ENCODE results near the gene GALNT2. TPM values are rescaled to one million over a fixed set of nuclear protein-coding genes. Genes with fewer than 3 reads are reported as not detected.

The GALNT2 gene
- total and polyA plus RNA-seq, 2 of the 13 experiments (the other 11 are each of a cell fraction or from before 2014, with no cell fraction given), result 39.3 to 39.6 TPM

DNA sequence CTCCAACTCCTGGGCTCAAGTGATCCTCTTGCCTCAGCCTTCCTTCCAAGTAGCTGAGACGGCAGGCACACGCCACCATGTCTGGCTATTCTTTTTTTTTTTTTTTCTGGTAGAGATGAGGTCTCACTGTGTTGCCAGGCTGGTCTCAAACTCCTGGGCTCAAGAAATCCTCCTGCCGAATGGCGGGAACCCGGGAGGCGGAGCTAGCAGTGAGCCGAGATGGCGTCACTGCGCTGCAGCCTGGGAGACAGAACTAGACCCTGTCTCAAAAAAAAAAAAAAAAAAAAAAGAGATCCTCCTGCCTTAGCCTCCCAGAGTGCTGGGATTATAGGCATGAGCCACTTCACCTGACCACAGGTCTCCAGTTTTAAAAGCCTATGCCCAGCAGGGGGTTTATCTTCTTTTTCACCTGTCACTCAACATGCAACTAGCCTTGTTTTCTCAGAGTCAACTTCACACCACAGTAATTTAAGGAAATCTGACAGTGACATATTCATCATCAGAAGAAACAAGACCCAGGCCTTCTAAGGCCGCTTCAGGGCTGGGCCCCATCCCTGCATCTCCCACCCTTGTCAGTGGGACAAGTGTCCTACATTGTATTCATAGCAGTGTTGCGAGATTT, 38.3 kb upstream of the GALNT2 start:
- H3K27me3 ChIP-seq (ENCODE audit: control insufficient read depth in 1 of 2, insufficient read depth in 2 of 2, low read length in 2 of 2), result peaks cover 1 to 7% of the 10 kb centered on the region in 2 experiments; a peak in 2 of 5 replicates
- in situ Hi-C loops (cut with HindIII; ENCODE audit: extremely low pct_ligation_motif_present, low pct_unique_long_range_greater_than_20kb), result no loop called here
- H3K4me2 ChIP-seq (ENCODE audit: low read depth, low read length), result no peak overlapping the region
- no peak overlapping the region for H3K27ac ChIP-seq (ENCODE audit: extremely low read length, insufficient read depth, low read length)
- H4K20me1 ChIP-seq (ENCODE audit: insufficient read depth, low read length), result no peaks in the 10 kb centered on the region
- WGBS (ENCODE audit: low lambda C conversion rate), result 84% methylated on average over 11 of the region's 11 CpGs
- H3K9me3 ChIP-seq (ENCODE audit: low read length), result no peaks in the 10 kb centered on the region
- TF ChIP-seq FIP1L1 (IDR thresholded peaks at IDR 0.05; ENCODE audit: borderline replicate concordance, insufficient read depth, low read depth, low read length) (no peak), ZNF879 (CRISPR knock-in tag; IDR thresholded peaks at IDR 0.05) (no peak), ZNF253 (CRISPR knock-in tag; IDR thresholded peaks at IDR 0.05; ENCODE audit: borderline replicate concordance) (no peak), ZBTB7A (CRISPR knock-in tag; IDR thresholded peaks at IDR 0.05) (no peak), NPAS2 (CRISPR knock-in tag; IDR thresholded peaks at IDR 0.05; ENCODE audit: borderline replicate concordance) (no peak), ZNF558 (CRISPR knock-in tag; IDR thresholded peaks at IDR 0.05; ENCODE audit: borderline replicate concordance) (no peak)
- TF ChIP-seq, protein P1, sequence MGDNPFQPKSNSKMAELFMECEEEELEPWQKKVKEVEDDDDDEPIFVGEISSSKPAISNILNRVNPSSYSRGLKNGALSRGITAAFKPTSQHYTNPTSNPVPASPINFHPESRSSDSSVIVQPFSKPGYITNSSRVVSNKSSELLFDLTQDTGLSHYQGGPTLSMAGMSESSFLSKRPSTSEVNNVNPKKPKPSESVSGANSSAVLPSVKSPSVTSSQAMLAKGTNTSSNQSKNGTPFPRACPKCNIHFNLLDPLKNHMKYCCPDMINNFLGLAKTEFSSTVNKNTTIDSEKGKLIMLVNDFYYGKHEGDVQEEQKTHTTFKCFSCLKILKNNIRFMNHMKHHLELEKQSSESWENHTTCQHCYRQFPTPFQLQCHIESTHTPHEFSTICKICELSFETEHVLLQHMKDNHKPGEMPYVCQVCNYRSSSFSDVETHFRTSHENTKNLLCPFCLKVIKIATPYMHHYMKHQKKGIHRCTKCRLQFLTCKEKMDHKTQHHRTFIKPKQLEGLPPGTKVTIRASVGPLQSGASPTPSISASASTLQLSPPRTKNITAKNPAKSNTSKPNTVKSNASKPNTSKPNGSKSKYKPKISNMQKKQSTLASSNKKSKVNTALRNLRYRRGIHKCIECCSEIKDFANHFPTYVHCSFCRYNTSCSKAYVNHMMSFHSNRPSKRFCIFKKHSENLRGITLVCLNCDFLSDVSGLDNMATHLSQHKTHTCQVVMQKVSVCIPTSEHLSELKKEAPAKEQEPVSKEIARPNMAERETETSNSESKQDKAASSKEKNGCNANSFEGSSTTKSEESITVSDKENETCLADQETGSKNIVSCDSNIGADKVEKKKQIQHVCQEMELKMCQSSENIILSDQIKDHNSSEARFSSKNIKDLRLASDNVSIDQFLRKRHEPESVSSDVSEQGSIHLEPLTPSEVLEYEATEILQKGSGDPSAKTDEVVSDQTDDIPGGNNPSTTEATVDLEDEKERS (CRISPR knock-in tag; IDR thresholded peaks at IDR 0.05), result no peak
- TF ChIP-seq, protein P2, sequence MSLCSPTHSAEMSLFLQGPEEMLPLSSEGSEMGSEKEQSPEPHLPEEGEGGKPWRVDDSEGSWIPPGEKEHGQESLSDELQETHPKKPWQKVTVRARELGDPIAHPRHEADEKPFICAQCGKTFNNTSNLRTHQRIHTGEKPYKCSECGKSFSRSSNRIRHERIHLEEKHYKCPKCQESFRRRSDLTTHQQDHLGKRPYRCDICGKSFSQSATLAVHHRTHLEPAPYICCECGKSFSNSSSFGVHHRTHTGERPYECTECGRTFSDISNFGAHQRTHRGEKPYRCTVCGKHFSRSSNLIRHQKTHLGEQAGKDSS (CRISPR knock-in tag; IDR thresholded peaks at IDR 0.05; ENCODE audit: borderline replicate concordance, low read depth), result no peak
- TF ChIP-seq, protein P3, sequence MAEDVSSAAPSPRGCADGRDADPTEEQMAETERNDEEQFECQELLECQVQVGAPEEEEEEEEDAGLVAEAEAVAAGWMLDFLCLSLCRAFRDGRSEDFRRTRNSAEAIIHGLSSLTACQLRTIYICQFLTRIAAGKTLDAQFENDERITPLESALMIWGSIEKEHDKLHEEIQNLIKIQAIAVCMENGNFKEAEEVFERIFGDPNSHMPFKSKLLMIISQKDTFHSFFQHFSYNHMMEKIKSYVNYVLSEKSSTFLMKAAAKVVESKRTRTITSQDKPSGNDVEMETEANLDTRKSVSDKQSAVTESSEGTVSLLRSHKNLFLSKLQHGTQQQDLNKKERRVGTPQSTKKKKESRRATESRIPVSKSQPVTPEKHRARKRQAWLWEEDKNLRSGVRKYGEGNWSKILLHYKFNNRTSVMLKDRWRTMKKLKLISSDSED (CRISPR knock-in tag; IDR thresholded peaks at IDR 0.05), result no peak
- TF ChIP-seq, protein P4, sequence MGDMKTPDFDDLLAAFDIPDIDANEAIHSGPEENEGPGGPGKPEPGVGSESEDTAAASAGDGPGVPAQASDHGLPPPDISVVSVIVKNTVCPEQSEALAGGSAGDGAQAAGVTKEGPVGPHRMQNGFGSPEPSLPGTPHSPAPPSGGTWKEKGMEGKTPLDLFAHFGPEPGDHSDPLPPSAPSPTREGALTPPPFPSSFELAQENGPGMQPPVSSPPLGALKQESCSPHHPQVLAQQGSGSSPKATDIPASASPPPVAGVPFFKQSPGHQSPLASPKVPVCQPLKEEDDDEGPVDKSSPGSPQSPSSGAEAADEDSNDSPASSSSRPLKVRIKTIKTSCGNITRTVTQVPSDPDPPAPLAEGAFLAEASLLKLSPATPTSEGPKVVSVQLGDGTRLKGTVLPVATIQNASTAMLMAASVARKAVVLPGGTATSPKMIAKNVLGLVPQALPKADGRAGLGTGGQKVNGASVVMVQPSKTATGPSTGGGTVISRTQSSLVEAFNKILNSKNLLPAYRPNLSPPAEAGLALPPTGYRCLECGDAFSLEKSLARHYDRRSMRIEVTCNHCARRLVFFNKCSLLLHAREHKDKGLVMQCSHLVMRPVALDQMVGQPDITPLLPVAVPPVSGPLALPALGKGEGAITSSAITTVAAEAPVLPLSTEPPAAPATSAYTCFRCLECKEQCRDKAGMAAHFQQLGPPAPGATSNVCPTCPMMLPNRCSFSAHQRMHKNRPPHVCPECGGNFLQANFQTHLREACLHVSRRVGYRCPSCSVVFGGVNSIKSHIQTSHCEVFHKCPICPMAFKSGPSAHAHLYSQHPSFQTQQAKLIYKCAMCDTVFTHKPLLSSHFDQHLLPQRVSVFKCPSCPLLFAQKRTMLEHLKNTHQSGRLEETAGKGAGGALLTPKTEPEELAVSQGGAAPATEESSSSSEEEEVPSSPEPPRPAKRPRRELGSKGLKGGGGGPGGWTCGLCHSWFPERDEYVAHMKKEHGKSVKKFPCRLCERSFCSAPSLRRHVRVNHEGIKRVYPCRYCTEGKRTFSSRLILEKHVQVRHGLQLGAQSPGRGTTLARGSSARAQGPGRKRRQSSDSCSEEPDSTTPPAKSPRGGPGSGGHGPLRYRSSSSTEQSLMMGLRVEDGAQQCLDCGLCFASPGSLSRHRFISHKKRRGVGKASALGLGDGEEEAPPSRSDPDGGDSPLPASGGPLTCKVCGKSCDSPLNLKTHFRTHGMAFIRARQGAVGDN (CRISPR knock-in tag; IDR thresholded peaks at IDR 0.05), result no peak
- DNase-seq (ENCODE audit: low spot score) (no peak), ATAC-seq (no peak), FAIRE-seq (no peak)
- no peak overlapping the region for H3K9ac ChIP-seq (ENCODE audit: insufficient read depth, low read depth, low read length)
- no peak overlapping the region for H3K4me3 ChIP-seq (replicated peaks in 1 of 3; ENCODE audit: insufficient read depth in 1 of 3, low read depth in 2 of 3, low read length in 3 of 3)
- ChIA-PET POLR2A (no interaction called here), CTCF (ENCODE audit: low intra/inter-chr PET ratio, low total read pairs) (no interaction called here)
- H3K36me3 ChIP-seq (replicated peaks in 1 of 2; ENCODE audit: control insufficient read depth in 1 of 2, insufficient read depth in 2 of 2, low read length in 2 of 2), result no peaks in the 10 kb centered on the region
- H3K79me2 ChIP-seq (ENCODE audit: insufficient read depth, low read length), result no peaks in the 10 kb centered on the region
- H3K4me1 ChIP-seq (ENCODE audit: insufficient read depth, low read length), result no peaks in the 10 kb centered on the region
- H2AFZ ChIP-seq (ENCODE audit: low read length), result no peak overlapping the region
- no TSS peak for BruUV-seq (replicated peaks)
- intact Hi-C loops (cut with micrococcal nuclease; ENCODE audit: unreplicated experiment), result no loop called here

All from HepG2 (cell line).